GM12878 (cell line): ENCODE results near the gene FAR1. TPM values are rescaled to one million over a fixed set of nuclear protein-coding genes. Genes with fewer than 3 reads are reported as not detected.

Source experiments
- ATAC-seq: fragments of 200-7000 bp; cut with Tn5 transposase; 3 replicates; pipeline ENCODE4 v1.9.1; 2020; ENCODE audit warnings: mild to moderate bottlenecking, moderate library complexity
- BruUV-seq: library from RNA; stranded (reverse); fragments of 400-500 nt; replicated peaks from 2 replicates; lab custom pipeline; 2021; lab: Mats Ljungman, UMichigan
- CTCF ChIA-PET: fragments of 300-600 bp; sonication (Branson Sonifier 250); formaldehyde crosslinking; extraction: SDS; loops from one replicate; lab custom pipeline; 2021; ENCODE audit warnings: inconsistent platforms; lab: Yijun Ruan, JAX
- POLR2A ChIA-PET: fragments of 350-600 bp; formaldehyde crosslinking; extraction: SDS; loops from one replicate; lab custom pipeline; 2021; ENCODE audit warnings: inconsistent platforms; lab: Charles Lee
- RAD21 ChIA-PET: fragments of 300-600 bp; sonication (Branson Sonifier 250); formaldehyde crosslinking; loops from one replicate; lab custom pipeline; 2023; ENCODE audit warnings: antibody characterized with exemption; ENCODE audit not compliant: unreplicated experiment; lab: Charles Lee
- SMC1A ChIA-PET: fragments of 300-600 bp; sonication (Branson Sonifier 250); formaldehyde crosslinking; loops from one replicate; lab custom pipeline; 2023; ENCODE audit not compliant: unreplicated experiment, uncharacterized antibody; lab: Charles Lee
- DNase-seq: peaks from one replicate; pipeline ENCODE4 v3.0.0-alpha.2; 2011; ENCODE audit warnings: low read depth, low spot score
- FAIRE-seq: peaks from 3 replicates; lab custom pipeline; 2011; peaks lifted over from hg19 to GRCh38; lab: Jason Lieb, UNC
- H2AFZ ChIP-seq: 2 replicates; pipeline ENCODE4 v1.6.0; 2011; ENCODE audit warnings: low read depth, low read length, control low read depth; ENCODE audit not compliant: control insufficient read depth
- H3K27ac ChIP-seq: 2 replicates; pipeline ENCODE4 v1.5.1; 2011; ENCODE audit warnings: control low read depth; ENCODE audit not compliant: control insufficient read depth, insufficient read depth
- H3K27me3 ChIP-seq, 2 experiments: replicated peaks in 1 of 2; 2 replicates each; pipeline versions ENCODE4 v1.6.0 to v1.6.1; 2011; ENCODE audit warnings: low read length in 1 of 2; ENCODE audit not compliant: control insufficient read depth in 2 of 2, insufficient read depth in 2 of 2
- H3K36me3 ChIP-seq, 2 experiments: 2 replicates each; pipeline ENCODE4 v1.5.1; 2011; ENCODE audit warnings: low read length in 1 of 2; ENCODE audit not compliant: control insufficient read depth in 2 of 2, insufficient read depth in 2 of 2
- H3K4me1 ChIP-seq: 2 replicates; pipeline ENCODE4 v1.6.1; 2011; ENCODE audit warnings: mild to moderate bottlenecking, low read length, moderate library complexity, mixed read lengths; ENCODE audit not compliant: control insufficient read depth, insufficient read depth
- H3K4me2 ChIP-seq: 2 replicates; pipeline ENCODE4 v1.6.0; 2011; ENCODE audit warnings: control low read depth; ENCODE audit not compliant: control insufficient read depth, insufficient read depth
- H3K4me3 ChIP-seq: fragments of 200-600 bp; sonication (generic); 2 replicates; pipeline ENCODE4 v1.5.1; 2016
- H3K79me2 ChIP-seq: 2 replicates; pipeline ENCODE4 v1.6.0; 2011; ENCODE audit warnings: low read length; ENCODE audit not compliant: control insufficient read depth, insufficient read depth
- H3K9ac ChIP-seq: 2 replicates; pipeline ENCODE4 v1.8.0; 2011; ENCODE audit warnings: low read length, control low read depth, mixed read lengths; ENCODE audit not compliant: control insufficient read depth, insufficient read depth
- H3K9me3 ChIP-seq: replicated peaks from 3 replicates; pipeline ENCODE4 v1.5.1; 2011; ENCODE audit warnings: mild to moderate bottlenecking, low read length; ENCODE audit not compliant: control insufficient read depth, insufficient read depth
- H4K20me1 ChIP-seq: 2 replicates; pipeline ENCODE4 v1.6.0; 2011; ENCODE audit not compliant: control insufficient read depth, insufficient read depth
- ASH2L ChIP-seq: fragments of 300-600, 200-600 bp; sonication (generic); IDR thresholded peaks from 2 replicates; pipeline ENCODE4 v1.6.1; 2017; ENCODE audit warnings: low read depth, mild to moderate bottlenecking, borderline replicate concordance
- ATF3 ChIP-seq: IDR thresholded peaks from 2 replicates; pipeline ENCODE4 v1.6.1; 2011; ENCODE audit warnings: low read depth, mild to moderate bottlenecking, low read length, moderate library complexity, borderline replicate concordance; ENCODE audit errors: extremely low read depth
- CBFB ChIP-seq: IDR thresholded peaks from 2 replicates; pipeline ENCODE4 v1.6.1; 2016; ENCODE audit warnings: antibody characterized with exemption, low read depth
- KLF5 ChIP-seq: fragments of 450-650 bp; IDR thresholded peaks from 2 replicates; pipeline ENCODE4 v1.6.1; 2014; ENCODE audit warnings: mild to moderate bottlenecking; ENCODE audit not compliant: partially characterized antibody
- LARP7 ChIP-seq: fragments of 450-650 bp; IDR thresholded peaks from 2 replicates; pipeline ENCODE4 v1.6.1; 2017; ENCODE audit warnings: mild to moderate bottlenecking
- MTA2 ChIP-seq: fragments of 450-650 bp; IDR thresholded peaks from 2 replicates; pipeline ENCODE4 v1.6.1; 2016; ENCODE audit warnings: low read depth, mild to moderate bottlenecking, moderate library complexity
- MXI1 ChIP-seq: fragments of 150-350 bp; IDR thresholded peaks from 2 replicates; pipeline ENCODE4 v1.6.1; 2011; ENCODE audit warnings: low read depth, mild to moderate bottlenecking, inconsistent platforms, low read length, improper control_type of control experiment
- NBN ChIP-seq: fragments of 450-650 bp; IDR thresholded peaks from 2 replicates; pipeline ENCODE4 v1.6.1; 2016
- NR2C2 ChIP-seq: IDR thresholded peaks from 2 replicates; pipeline ENCODE4 v1.6.1; 2011; ENCODE audit warnings: borderline replicate concordance, low read depth; ENCODE audit not compliant: control insufficient read depth, insufficient read length
- NR2F1 ChIP-seq: fragments of 450-650 bp; conservative IDR thresholded peaks from 2 replicates; pipeline ENCODE4 v1.6.1; 2017; ENCODE audit warnings: mild to moderate bottlenecking
- PAX5 ChIP-seq: IDR thresholded peaks from 2 replicates; pipeline ENCODE4 v1.6.1; 2011; ENCODE audit warnings: low read depth, low read length, borderline replicate concordance
- POLR2AphosphoS5 ChIP-seq: IDR thresholded peaks from 2 replicates; pipeline ENCODE4 v1.6.1; 2011; ENCODE audit warnings: mild to moderate bottlenecking, low read length, inconsistent platforms
- RFX5 ChIP-seq: IDR thresholded peaks from 2 replicates; pipeline ENCODE4 v1.6.1; 2011; ENCODE audit warnings: low read depth, low read length, improper control_type of control experiment
- RUNX3 ChIP-seq: IDR thresholded peaks from 2 replicates; pipeline ENCODE4 v1.6.1; 2012; ENCODE audit warnings: low read length, inconsistent platforms
- SIN3A ChIP-seq: IDR thresholded peaks from 2 replicates; pipeline ENCODE4 v1.6.1; 2012; ENCODE audit warnings: low read depth, low read length, improper control_type of control experiment
- SMAD1 ChIP-seq: fragments of 450-650 bp; IDR thresholded peaks from 2 replicates; pipeline ENCODE4 v1.6.1; 2018; ENCODE audit warnings: mild to moderate bottlenecking, low read depth; ENCODE audit not compliant: partially characterized antibody
- WGBS: methylation state at CpG from one replicate; pipeline ENCODE4 v1.1.6; 2016; ENCODE audit warnings: low lambda C conversion rate; ENCODE audit not compliant: insufficient replicate concordance, insufficient coverage; ENCODE audit errors: missing lambda C conversion rate; 5-methylcytosine and 5-hydroxymethylcytosine counted together
- in situ Hi-C: fragments of 300-500 bp; cut with MboI; formaldehyde crosslinking; loops from 9 replicates; pipeline ENCODE4 v1.14.3; 2018; ENCODE audit warnings: mixed read lengths
- intact Hi-C: fragments of 100-400 bp; cut with micrococcal nuclease; formaldehyde crosslinking; loops from one replicate; pipeline ENCODE4 v1.14.2; 2022; ENCODE audit not compliant: unreplicated experiment
- polyA plus RNA-seq, 11 experiments: library from polyadenylated mRNA; depleted of rRNA in 4 of 11; unstranded in 6 of 11; stranded (reverse) in 5 of 11; fragments of >200 nt; fragmentation: Nextera tagmentation in 4 of 11; fragmentation: Illumina TruSeq in 1 of 11; extraction: Ambion mirVana in 4 of 11; extraction: Trizol in 1 of 11; gene quantifications; 1 replicate in 1 of 11; 2 replicates in 10 of 11; pipeline versions ENCODE4 v1.2.1 to v1.2.3, GENCODE V29; 2011 to 2016; ENCODE audit warnings: inconsistent platforms in 2 of 11, missing spikeins in 2 of 11, low read depth in 1 of 11
- total RNA-seq, 4 experiments: library from RNA; depleted of rRNA in 3 of 4; stranded (reverse); fragments of >200 nt in 3 of 4; fragmentation: Illumina TruSeq in 1 of 4; extraction: Trizol in 1 of 4; gene quantifications; 2 replicates each; pipeline versions ENCODE4 v1.2.1 to v1.2.3, GENCODE V29; 2013 to 2021
- TF ChIP-seq, protein P1 (sequence below): fragments of 150-350 bp; IDR thresholded peaks from 2 replicates; pipeline ENCODE4 v1.6.1; 2014; ENCODE audit warnings: mild to moderate bottlenecking, low read depth, low read length

FAR1 gene
- total and polyA plus RNA-seq, 10 of the 15 experiments (the other 5 are each of a cell fraction or from before 2014, with no cell fraction given), result 10.1 to 73.9 (median 30.8) TPM

GRCh38 chr11:13691286-13691899 lies 22.9 kb downstream of the FAR1 start (continued):
- no peak for TF ChIP-seq SIN3A
- no peak for TF ChIP-seq ATF3
- no peak for TF ChIP-seq NR2C2
- TF ChIP-seq SMAD1, result no peak
- TF ChIP-seq CBFB, result no peak
- no peak for TF ChIP-seq KLF5
- no peak for TF ChIP-seq PAX5
- no peak for TF ChIP-seq MXI1
- no peak for TF ChIP-seq NBN
- no peak for TF ChIP-seq ASH2L
- no peak for TF ChIP-seq POLR2AphosphoS5
- TF ChIP-seq NR2F1, result no peak
- no peak for TF ChIP-seq LARP7
- no peak for TF ChIP-seq MTA2

DNA sequence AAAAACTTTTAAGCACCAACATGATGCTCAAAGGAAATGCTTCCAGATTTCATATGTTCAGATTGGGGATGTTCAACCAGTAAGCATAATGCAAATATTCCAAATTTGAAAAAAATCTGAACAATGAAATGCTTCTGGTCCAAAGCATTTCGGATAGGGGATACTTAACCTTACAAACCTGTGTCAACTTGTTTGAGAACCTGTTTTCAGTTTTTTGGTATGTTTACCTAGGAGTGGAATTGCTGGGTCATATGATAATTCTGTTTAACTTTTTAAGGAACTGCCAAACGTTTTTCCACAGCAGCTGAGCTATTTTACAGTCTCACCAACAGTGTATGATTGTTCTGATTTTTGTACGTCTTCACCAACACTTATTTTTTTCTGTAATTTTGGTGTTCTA lies 23.7 kb downstream of the FAR1 start:
- DNase-seq, result no peak
- in situ Hi-C loops, result no loop called here
- ATAC-seq, result no peak
- H3K27me3 ChIP-seq, result no peaks in the 10 kb centered on the region
- no peak overlapping the region for H3K9ac ChIP-seq
- no peak overlapping the region for H3K4me2 ChIP-seq
- no peak overlapping the region for H2AFZ ChIP-seq
- TF ChIP-seq RUNX3 (no peak), RFX5 (no peak)
- TF ChIP-seq, protein P1, sequence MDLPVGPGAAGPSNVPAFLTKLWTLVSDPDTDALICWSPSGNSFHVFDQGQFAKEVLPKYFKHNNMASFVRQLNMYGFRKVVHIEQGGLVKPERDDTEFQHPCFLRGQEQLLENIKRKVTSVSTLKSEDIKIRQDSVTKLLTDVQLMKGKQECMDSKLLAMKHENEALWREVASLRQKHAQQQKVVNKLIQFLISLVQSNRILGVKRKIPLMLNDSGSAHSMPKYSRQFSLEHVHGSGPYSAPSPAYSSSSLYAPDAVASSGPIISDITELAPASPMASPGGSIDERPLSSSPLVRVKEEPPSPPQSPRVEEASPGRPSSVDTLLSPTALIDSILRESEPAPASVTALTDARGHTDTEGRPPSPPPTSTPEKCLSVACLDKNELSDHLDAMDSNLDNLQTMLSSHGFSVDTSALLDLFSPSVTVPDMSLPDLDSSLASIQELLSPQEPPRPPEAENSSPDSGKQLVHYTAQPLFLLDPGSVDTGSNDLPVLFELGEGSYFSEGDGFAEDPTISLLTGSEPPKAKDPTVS, result no peak
- H3K79me2 ChIP-seq, result peaks cover 41% of the 10 kb centered on the region
- BruUV-seq, result no TSS peak
- H3K9me3 ChIP-seq, result peaks cover 3% of the 10 kb centered on the region; the same call in 2 of the 3 replicates
- H3K4me3 ChIP-seq, result no peak overlapping the region
- FAIRE-seq, result no peak
- POLR2A ChIA-PET, result no interaction called here
- H3K36me3 ChIP-seq, result no peaks in the 10 kb centered on the region; a peak in 3 of 4 replicates
- CTCF ChIA-PET, result no interaction called here
- 65% methylated on average over 3 of the region's 3 CpGs for WGBS
- no peaks in the 10 kb centered on the region for H4K20me1 ChIP-seq
- RAD21 ChIA-PET, result no interaction called here
- no peak overlapping the region for H3K27ac ChIP-seq
- intact Hi-C loops, result no loop called here
- SMC1A ChIA-PET, result interaction anchor here (0.6 to 1.1 kb wide), 2 partner anchors 11 to 20 kb away, joined by 3 read pairs; no protein-coding TSS in a partner anchor
- H3K4me1 ChIP-seq, result no peaks in the 10 kb centered on the region
